K562 (cell line): ENCODE results near the gene RBM5. TPM values are rescaled to one million over a fixed set of nuclear protein-coding genes. Genes with fewer than 3 reads are reported as not detected.

ENCODE experiments used
- ARHGAP35 ChIP-seq: fragments of 450-650 bp; IDR thresholded peaks from 2 replicates; pipeline ENCODE4 v1.6.1; 2018; ENCODE audit not compliant: partially characterized antibody
- ELF2 ChIP-seq: fragments of 250-450 bp; sonication (Bioruptor Pico); IDR thresholded peaks from 2 replicates; pipeline ENCODE4 v1.5.0; 2021; ENCODE audit warnings: mild to moderate bottlenecking
- MCM7 ChIP-seq, 2 experiments: fragments of 450-650 bp; IDR thresholded peaks; 2 replicates each; pipeline ENCODE4 v1.6.1; 2016 to 2018
- NR3C1 ChIP-seq: sonication (generic); formaldehyde crosslinking; IDR thresholded peaks from 2 replicates; pipeline ENCODE4 v1.8.1; 2022; ENCODE audit warnings: missing genetic modification reagents
- POLR2H ChIP-seq: IDR thresholded peaks from 2 replicates; pipeline ENCODE4 v1.6.1; 2016; ENCODE audit warnings: missing genetic modification characterization, low read depth, mild to moderate bottlenecking, control low read depth, missing compliant biosample characterization, moderate library complexity
- TRIM28 ChIP-seq: fragments of 450-650 bp; IDR thresholded peaks from 2 replicates; pipeline ENCODE4 v1.6.1; 2017
- VEZF1 ChIP-seq: fragments of 200-800 bp; sonication (Bioruptor generic); IDR thresholded peaks from 2 replicates; pipeline ENCODE4 v1.6.1; 2017; ENCODE audit warnings: missing genetic modification characterization, missing compliant biosample characterization
- ZBTB8A ChIP-seq: fragments of 450-650 bp; IDR thresholded peaks from 2 replicates; pipeline ENCODE4 v1.6.1; 2018; ENCODE audit warnings: mild to moderate bottlenecking, moderate library complexity; ENCODE audit not compliant: partially characterized antibody
- ZFX ChIP-seq: sonication (generic); formaldehyde crosslinking; IDR thresholded peaks from 2 replicates; pipeline ENCODE4 v1.8.0; 2022; ENCODE audit warnings: mild to moderate bottlenecking, missing genetic modification reagents, moderate library complexity
- ZNF140 ChIP-seq: fragments of 250-450 bp; sonication (Bioruptor Pico); IDR thresholded peaks from 2 replicates; pipeline ENCODE4 v1.8.0; 2021; ENCODE audit warnings: moderate library complexity, mild to moderate bottlenecking, inconsistent platforms
- ZNF3 ChIP-seq: fragments of 250-450 bp; sonication (Bioruptor Pico); IDR thresholded peaks from 2 replicates; pipeline ENCODE4 v1.5.0; 2021; ENCODE audit warnings: mild to moderate bottlenecking, moderate library complexity
- ZNF431 ChIP-seq: sonication (generic); formaldehyde crosslinking; IDR thresholded peaks from 2 replicates; pipeline ENCODE4 v1.8.0; 2022; ENCODE audit warnings: mild to moderate bottlenecking, missing genetic modification reagents
- ZNF780A ChIP-seq: fragments of 250-450 bp; sonication (Bioruptor Pico); IDR thresholded peaks from 2 replicates; pipeline ENCODE4 v1.5.0; 2021; ENCODE audit warnings: mild to moderate bottlenecking
- polyA plus RNA-seq, 8 experiments: library from polyadenylated mRNA; depleted of rRNA in 4 of 8; stranded (reverse) in 5 of 8; unstranded in 3 of 8; fragments of >200 nt; fragmentation: Nextera tagmentation in 2 of 8; fragmentation: Illumina TruSeq in 1 of 8; extraction: Ambion mirVana in 2 of 8; extraction: Trizol in 1 of 8; gene quantifications; 2 replicates each; pipeline versions ENCODE4 v1.2.1 to v1.2.3, GENCODE V29; 2011 to 2014; ENCODE audit warnings: inconsistent platforms in 1 of 8, missing spikeins in 1 of 8
- total RNA-seq, 7 experiments: library from RNA; depleted of rRNA in 6 of 7; stranded (reverse); fragments of >200 nt in 6 of 7; fragmentation: Illumina TruSeq in 2 of 7; extraction: Trizol in 2 of 7; gene quantifications; 2 replicates each; pipeline versions ENCODE4 v1.2.1 to v1.2.3, GENCODE V29; 2011 to 2021; ENCODE audit warnings: low replicate concordance in 1 of 7
- TF ChIP-seq, protein P1 (sequence below): sonication (generic); formaldehyde crosslinking; IDR thresholded peaks from 2 replicates; pipeline ENCODE4 v1.8.0; 2022; ENCODE audit warnings: missing genetic modification reagents, mild to moderate bottlenecking, borderline replicate concordance
- TF ChIP-seq, protein P2 (sequence below): fragments of 250-450 bp; sonication (Bioruptor Pico); IDR thresholded peaks from 2 replicates; pipeline ENCODE4 v1.9.0; 2021; ENCODE audit warnings: mild to moderate bottlenecking, inconsistent platforms

The RBM5 gene
- total and polyA plus RNA-seq, 9 of the 15 experiments (the other 6 are each of a cell fraction or from before 2014, with no cell fraction given): 24.5 to 153 (median 81.6) TPM

GRCh38 chr3:50088725-50089608 lies at the start of gene RBM5 (continued):
- TF ChIP-seq, protein P1, sequence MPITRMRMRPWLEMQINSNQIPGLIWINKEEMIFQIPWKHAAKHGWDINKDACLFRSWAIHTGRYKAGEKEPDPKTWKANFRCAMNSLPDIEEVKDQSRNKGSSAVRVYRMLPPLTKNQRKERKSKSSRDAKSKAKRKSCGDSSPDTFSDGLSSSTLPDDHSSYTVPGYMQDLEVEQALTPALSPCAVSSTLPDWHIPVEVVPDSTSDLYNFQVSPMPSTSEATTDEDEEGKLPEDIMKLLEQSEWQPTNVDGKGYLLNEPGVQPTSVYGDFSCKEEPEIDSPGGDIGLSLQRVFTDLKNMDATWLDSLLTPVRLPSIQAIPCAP: no peak
- TF ChIP-seq ZNF3 (CRISPR knock-in tag) (no peak), ZFX (CRISPR knock-in tag) (peak; percentile 86), ARHGAP35 (no peak), TRIM28 (no peak), ZNF780A (CRISPR knock-in tag) (no peak), ZNF140 (CRISPR knock-in tag) (no peak), VEZF1 (CRISPR knock-in tag) (peak; percentile 65), ZBTB8A (no peak), MCM7 (IDR thresholded peaks at IDR 0.05) (no peak), NR3C1 (CRISPR knock-in tag) (no peak), ELF2 (no peak), POLR2H (peak; percentile 36; the same call in 1 of the 2 replicates), ZNF431 (CRISPR knock-in tag) (no peak)
- TF ChIP-seq, protein P2, sequence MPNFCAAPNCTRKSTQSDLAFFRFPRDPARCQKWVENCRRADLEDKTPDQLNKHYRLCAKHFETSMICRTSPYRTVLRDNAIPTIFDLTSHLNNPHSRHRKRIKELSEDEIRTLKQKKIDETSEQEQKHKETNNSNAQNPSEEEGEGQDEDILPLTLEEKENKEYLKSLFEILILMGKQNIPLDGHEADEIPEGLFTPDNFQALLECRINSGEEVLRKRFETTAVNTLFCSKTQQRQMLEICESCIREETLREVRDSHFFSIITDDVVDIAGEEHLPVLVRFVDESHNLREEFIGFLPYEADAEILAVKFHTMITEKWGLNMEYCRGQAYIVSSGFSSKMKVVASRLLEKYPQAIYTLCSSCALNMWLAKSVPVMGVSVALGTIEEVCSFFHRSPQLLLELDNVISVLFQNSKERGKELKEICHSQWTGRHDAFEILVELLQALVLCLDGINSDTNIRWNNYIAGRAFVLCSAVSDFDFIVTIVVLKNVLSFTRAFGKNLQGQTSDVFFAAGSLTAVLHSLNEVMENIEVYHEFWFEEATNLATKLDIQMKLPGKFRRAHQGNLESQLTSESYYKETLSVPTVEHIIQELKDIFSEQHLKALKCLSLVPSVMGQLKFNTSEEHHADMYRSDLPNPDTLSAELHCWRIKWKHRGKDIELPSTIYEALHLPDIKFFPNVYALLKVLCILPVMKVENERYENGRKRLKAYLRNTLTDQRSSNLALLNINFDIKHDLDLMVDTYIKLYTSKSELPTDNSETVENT (CRISPR knock-in tag): no peak
